Measurements from ENCODE around the gene WNT8B.

The WNT8B gene

DNA sequence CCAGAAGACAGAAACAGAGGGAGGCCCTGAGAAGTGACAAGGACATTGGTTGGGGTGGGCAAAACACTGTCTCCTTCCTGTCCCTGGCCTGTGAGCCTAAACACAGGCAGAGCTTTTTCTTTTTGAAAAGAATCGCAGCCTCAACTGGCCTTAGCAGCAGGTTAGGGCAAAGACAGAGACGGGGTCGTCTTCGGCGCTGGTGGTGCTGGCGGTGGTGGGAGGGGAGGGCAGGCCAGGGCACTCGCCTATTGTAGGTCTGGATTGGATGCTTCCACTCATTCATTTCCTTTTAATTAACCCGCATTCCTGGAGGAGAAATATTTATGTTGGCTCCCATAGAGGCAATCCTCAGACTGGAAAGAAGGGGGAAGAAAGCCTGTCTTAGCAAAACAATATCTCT is 22.6 kb downstream of the WNT8B start:
- no peak for TF ChIP-seq FOXP2 (optimal IDR thresholded peaks at IDR 0.05; ENCODE audit: borderline replicate concordance, extremely low read depth, extremely low read length, insufficient read depth)
- no peak for TF ChIP-seq POLR2AphosphoS5 (IDR thresholded peaks at IDR 0.05; ENCODE audit: low read depth, low read length)
- TF ChIP-seq, protein P1, sequence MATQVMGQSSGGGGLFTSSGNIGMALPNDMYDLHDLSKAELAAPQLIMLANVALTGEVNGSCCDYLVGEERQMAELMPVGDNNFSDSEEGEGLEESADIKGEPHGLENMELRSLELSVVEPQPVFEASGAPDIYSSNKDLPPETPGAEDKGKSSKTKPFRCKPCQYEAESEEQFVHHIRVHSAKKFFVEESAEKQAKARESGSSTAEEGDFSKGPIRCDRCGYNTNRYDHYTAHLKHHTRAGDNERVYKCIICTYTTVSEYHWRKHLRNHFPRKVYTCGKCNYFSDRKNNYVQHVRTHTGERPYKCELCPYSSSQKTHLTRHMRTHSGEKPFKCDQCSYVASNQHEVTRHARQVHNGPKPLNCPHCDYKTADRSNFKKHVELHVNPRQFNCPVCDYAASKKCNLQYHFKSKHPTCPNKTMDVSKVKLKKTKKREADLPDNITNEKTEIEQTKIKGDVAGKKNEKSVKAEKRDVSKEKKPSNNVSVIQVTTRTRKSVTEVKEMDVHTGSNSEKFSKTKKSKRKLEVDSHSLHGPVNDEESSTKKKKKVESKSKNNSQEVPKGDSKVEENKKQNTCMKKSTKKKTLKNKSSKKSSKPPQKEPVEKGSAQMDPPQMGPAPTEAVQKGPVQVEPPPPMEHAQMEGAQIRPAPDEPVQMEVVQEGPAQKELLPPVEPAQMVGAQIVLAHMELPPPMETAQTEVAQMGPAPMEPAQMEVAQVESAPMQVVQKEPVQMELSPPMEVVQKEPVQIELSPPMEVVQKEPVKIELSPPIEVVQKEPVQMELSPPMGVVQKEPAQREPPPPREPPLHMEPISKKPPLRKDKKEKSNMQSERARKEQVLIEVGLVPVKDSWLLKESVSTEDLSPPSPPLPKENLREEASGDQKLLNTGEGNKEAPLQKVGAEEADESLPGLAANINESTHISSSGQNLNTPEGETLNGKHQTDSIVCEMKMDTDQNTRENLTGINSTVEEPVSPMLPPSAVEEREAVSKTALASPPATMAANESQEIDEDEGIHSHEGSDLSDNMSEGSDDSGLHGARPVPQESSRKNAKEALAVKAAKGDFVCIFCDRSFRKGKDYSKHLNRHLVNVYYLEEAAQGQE (IDR thresholded peaks at IDR 0.05; ENCODE audit: insufficient read depth in 1 of 2, low read depth in 2 of 2, low read length in 2 of 2): no peak
- no peak for TF ChIP-seq SIN3A (IDR thresholded peaks at IDR 0.05; ENCODE audit: borderline replicate concordance, insufficient read depth, low read length)
- TF ChIP-seq TAF1 (IDR thresholded peaks at IDR 0.05; ENCODE audit: borderline replicate concordance, insufficient read depth, low read length): no peak

DNA sequence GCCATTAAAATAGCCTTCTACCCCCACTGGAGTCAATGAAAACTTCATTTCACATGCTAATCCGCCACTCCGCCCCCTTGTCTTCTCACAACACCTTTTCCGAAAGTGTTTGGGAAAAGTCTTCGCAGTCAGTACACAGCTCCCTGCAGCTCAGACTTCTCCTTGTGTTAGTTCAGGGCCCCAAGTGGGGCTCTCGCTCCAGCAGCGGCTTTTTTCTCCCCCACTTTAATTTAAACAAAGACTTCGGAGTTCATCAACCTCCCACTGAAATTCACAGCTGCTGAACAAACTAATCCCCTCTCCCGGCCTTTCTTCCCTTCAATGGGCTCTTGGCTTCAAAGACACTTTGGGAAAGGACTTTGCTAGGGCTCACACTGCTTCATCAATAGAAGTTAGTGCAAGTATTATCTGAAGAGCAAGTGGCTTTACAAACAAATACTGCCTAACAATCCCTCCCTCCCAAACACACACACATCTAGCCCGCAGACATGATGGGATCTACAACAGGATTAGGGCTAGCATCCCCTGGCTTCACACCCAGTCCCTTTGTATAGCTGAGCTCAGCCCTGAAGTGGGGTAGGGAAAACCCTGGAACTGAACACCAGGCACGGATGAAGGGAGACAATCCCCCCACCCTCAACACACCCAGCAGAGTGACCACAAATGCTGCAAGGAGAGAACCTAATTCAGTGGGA is 23.1 kb downstream of the WNT8B start:
- TF ChIP-seq TAF1 (IDR thresholded peaks at IDR 0.05; ENCODE audit: borderline replicate concordance, insufficient read depth, low read length) (no peak), POLR2AphosphoS5 (IDR thresholded peaks at IDR 0.05; ENCODE audit: low read depth, low read length) (no peak), FOXP2 (optimal IDR thresholded peaks at IDR 0.05; ENCODE audit: borderline replicate concordance, extremely low read depth, extremely low read length, insufficient read depth) (no peak), SIN3A (IDR thresholded peaks at IDR 0.05; ENCODE audit: borderline replicate concordance, insufficient read depth, low read length) (no peak)

DNA sequence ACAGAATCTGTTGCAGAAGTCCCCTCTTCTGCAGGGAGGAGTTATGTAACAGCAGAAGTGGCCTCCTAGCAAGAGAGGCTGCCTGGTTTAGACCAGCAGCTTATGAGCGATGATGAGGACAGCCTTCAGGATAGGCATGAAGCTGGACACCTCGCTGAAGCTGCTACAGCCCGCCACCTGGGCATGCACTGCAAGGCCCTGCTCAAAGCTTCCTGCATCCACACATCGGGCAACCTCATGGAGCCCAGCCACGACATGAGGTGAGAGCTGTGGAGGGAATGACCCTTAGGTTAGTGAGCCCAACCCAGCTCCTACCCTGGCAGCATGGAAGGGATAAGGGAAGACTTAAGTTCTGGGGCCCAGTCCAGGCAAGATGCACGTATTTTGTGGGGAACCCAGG is 24.7 kb downstream of the WNT8B start:
- TF ChIP-seq, protein P1 (IDR thresholded peaks at IDR 0.05; ENCODE audit: insufficient read depth in 1 of 2, low read depth in 2 of 2, low read length in 2 of 2): no peak
- no peak for TF ChIP-seq FOXP2 (optimal IDR thresholded peaks at IDR 0.05; ENCODE audit: borderline replicate concordance, extremely low read depth, extremely low read length, insufficient read depth)
- no peak for TF ChIP-seq POLR2AphosphoS5 (IDR thresholded peaks at IDR 0.05; ENCODE audit: low read depth, low read length)
- no peak for TF ChIP-seq TAF1 (IDR thresholded peaks at IDR 0.05; ENCODE audit: borderline replicate concordance, insufficient read depth, low read length)
- TF ChIP-seq SIN3A (IDR thresholded peaks at IDR 0.05; ENCODE audit: borderline replicate concordance, insufficient read depth, low read length): no peak

DNA sequence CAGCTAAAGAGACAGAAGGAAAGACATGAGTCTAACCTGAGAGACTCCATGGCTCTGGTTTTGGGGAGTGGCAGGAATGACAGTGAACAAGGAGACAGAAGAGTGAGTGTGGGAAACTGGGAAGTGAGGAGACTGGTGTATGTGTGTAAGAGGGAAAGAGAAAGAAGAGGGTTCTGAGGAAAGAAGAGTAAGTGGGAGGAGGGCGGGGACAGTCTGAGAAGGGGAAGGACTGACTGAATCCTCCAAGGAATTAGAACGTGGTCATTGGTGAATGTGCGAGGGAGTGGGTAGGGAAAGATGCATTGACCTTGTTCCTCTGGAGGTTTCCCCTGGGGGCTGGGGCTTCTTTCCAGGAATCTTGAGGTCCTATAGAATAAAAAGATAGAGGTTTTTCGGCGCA is 26.6 kb downstream of the WNT8B start:
- TF ChIP-seq FOXP2 (optimal IDR thresholded peaks at IDR 0.05; ENCODE audit: borderline replicate concordance, extremely low read depth, extremely low read length, insufficient read depth) (no peak), POLR2AphosphoS5 (IDR thresholded peaks at IDR 0.05; ENCODE audit: low read depth, low read length) (no peak), SIN3A (IDR thresholded peaks at IDR 0.05; ENCODE audit: borderline replicate concordance, insufficient read depth, low read length) (no peak), TAF1 (IDR thresholded peaks at IDR 0.05; ENCODE audit: borderline replicate concordance, insufficient read depth, low read length) (no peak)
- TF ChIP-seq, protein P1 (IDR thresholded peaks at IDR 0.05; ENCODE audit: insufficient read depth in 1 of 2, low read depth in 2 of 2, low read length in 2 of 2): no peak

DNA sequence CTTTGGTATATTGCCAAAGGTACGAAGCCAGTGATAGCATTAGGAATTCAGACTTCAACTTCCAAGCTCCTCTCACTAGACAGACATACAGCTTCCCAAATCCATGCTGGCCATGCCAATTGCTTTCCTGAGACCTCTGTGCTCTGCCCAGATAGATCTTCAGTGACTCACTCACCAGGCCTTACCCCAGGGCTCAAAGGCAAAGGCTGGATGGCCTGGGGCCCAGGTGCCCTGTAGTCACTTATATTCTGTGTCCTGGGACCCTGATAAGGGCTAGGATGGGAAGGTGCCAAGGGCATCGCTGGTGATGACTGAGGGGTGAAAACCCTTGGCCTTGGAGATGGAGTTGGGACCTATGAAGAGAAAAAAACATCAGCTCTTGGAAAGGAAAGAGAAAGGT is 27.7 kb downstream of the WNT8B start:
- no peak for TF ChIP-seq FOXP2 (optimal IDR thresholded peaks at IDR 0.05; ENCODE audit: borderline replicate concordance, extremely low read depth, extremely low read length, insufficient read depth)
- TF ChIP-seq POLR2AphosphoS5 (IDR thresholded peaks at IDR 0.05; ENCODE audit: low read depth, low read length): no peak
- TF ChIP-seq SIN3A (IDR thresholded peaks at IDR 0.05; ENCODE audit: borderline replicate concordance, insufficient read depth, low read length): no peak
- TF ChIP-seq, protein P1 (IDR thresholded peaks at IDR 0.05; ENCODE audit: insufficient read depth in 1 of 2, low read depth in 2 of 2, low read length in 2 of 2): no peak
- no peak for TF ChIP-seq TAF1 (IDR thresholded peaks at IDR 0.05; ENCODE audit: borderline replicate concordance, insufficient read depth, low read length)
